Bronchial epithelial cell (primary cell): Measurements from ENCODE around the gene LYZL1. TPM values are rescaled to one million over a fixed set of nuclear protein-coding genes. Genes with fewer than 3 reads are reported as not detected.
"Not testable (repeated sequence)": the region's sequence is repeated elsewhere in the genome, so short reads cannot be mapped to it uniquely, and the experiment has no call there.

Source experiments
- DNase-seq: peaks from one replicate; pipeline ENCODE4 v3.0.0-alpha.2; 2010; ENCODE audit warnings: low read depth
- FAIRE-seq: peaks from 2 replicates; lab custom pipeline; 2011; peaks lifted over from hg19 to GRCh38; lab: Jason Lieb, UNC
- H3K27me3 ChIP-seq: 2 replicates; pipeline ENCODE4 v1.5.1; 2011; ENCODE audit warnings: low read length; ENCODE audit not compliant: control insufficient read depth, insufficient read depth
- H3K36me3 ChIP-seq: 2 replicates; pipeline ENCODE4 v1.5.1; 2011; ENCODE audit warnings: low read length; ENCODE audit not compliant: control insufficient read depth, insufficient read depth
- H3K4me3 ChIP-seq: 2 replicates; pipeline ENCODE4 v1.5.1; 2011; ENCODE audit warnings: mild to moderate bottlenecking, low read depth, low read length, control low read depth
- CTCF ChIP-seq: IDR thresholded peaks from 2 replicates; pipeline ENCODE4 v1.5.1; 2011; ENCODE audit warnings: mild to moderate bottlenecking, moderate library complexity, low read length, control low read depth, inconsistent platforms; ENCODE audit not compliant: insufficient read depth, severe bottlenecking
- total RNA-seq: library from RNA; depleted of rRNA; stranded (reverse); fragments of >200 nt; gene quantifications from 2 replicates; pipeline ENCODE4 v1.2.1, GENCODE V29; 2014

LYZL1 gene
- total RNA-seq, 1 donor from 2014 or later = not detected

GRCh38 chr10:29355411-29355991 is 66.6 kb downstream of the LYZL1 start:
- H3K4me3 ChIP-seq = no peak overlapping the region
- no peak for TF ChIP-seq CTCF
- DNase-seq (no peak), FAIRE-seq (no peak)
- H3K27me3 ChIP-seq = no peaks in the 10 kb centered on the region
- H3K36me3 ChIP-seq = no peaks in the 10 kb centered on the region

DNA sequence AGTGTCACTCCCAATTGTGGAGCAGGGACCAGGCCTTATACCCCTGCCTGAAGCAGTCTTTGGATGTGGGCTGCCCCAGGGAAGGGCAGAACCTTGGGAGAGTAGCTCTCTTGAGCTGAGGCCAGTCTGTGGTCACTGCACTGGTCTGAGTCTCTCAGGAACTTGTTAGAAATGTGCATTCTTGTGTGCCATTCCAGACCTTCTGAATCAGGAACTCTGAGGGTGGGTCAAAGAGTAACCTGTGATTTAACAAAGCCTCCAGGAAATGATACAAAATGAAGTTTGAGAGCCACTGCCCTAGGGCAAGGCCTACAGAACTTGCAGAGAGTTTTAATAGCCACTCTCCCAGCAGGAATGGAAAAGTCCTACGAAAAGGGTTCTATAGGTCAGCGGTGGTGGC is 68.1 kb downstream of the LYZL1 start:
- DNase-seq (no peak), FAIRE-seq (no peak)
- H3K4me3 ChIP-seq = no peak overlapping the region
- H3K36me3 ChIP-seq = no peaks in the 10 kb centered on the region
- TF ChIP-seq CTCF = no peak
- no peaks in the 10 kb centered on the region for H3K27me3 ChIP-seq

DNA sequence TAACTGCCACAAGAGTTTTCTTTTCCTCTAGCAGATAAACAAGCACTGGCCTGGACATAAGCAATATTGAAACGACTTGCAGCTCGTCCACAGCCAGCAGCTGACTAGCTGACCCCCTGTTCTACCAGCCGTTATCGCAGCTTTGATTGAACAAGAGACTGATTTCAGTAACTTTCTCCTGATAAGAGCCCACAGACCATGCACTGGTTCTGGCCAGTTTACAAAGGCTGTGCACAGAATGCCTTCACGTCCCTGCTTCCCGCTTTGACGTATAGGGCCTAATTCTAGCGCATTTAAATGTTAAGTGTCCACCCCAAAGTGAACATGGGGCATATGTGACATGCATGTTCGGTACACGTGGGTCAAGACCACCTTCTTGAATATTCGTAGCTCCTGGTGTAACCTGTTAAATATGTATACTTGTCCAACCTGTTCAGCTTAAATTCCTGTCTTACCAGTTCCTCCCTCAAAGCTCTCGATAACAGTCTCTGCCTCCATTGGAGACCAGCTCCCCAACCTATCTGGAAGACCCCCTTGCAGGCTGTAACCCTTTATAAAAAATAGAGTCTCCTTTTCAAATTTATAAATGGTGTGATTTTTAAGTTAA is 69.2 kb downstream of the LYZL1 start:
- H3K4me3 ChIP-seq = no peak overlapping the region
- H3K27me3 ChIP-seq = no peaks in the 10 kb centered on the region
- DNase-seq (no peak), FAIRE-seq (no peak)
- no peak for TF ChIP-seq CTCF
- no peaks in the 10 kb centered on the region for H3K36me3 ChIP-seq

DNA sequence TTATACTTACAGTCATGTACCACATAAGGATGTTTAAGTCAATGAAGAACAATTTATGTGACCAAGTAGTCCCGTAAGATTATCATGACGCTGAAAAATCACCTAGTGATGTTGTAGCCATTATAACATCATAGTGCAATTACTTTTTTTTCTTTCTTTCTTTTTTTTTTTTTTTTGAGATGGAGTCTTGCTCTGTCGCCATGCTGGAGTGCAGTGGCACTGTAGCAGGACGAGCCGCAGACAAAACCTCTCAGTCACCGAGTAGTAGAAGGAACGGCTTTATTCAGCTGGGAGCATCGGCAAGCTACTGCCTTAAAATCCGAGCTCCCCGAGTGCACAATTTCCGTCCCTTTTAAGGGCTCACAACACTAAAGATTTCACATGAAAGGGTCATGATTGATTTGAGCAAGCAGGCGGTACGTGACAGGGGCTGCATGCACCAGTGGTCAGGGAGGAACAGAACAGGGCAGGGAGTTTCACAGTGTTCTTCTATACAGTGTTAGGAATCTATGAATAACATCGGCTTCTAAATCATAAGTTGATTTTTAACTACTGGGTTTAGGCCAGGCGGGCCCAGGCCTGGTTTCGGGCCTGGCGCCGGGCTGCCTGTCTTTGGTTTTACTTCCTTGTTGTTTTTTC is 71.5 kb downstream of the LYZL1 start:
- not testable (repeated sequence) for FAIRE-seq, H3K4me3 ChIP-seq, H3K27me3 ChIP-seq, H3K36me3 ChIP-seq, DNase-seq
